Activated CD4-positive, alpha-beta memory T cell treated with anti-CD3 and anti-CD28 coated beads for 36 hours (primary cell): ENCODE measurements around the gene CLEC2A. TPM values are rescaled to one million over a fixed set of nuclear protein-coding genes. Genes with fewer than 3 reads are reported as not detected.

Source experiments
- CTCF ChIA-PET: fragments of 350-600 bp; sonication (Branson Sonifier 250); formaldehyde crosslinking; loops from one replicate; lab custom pipeline; 2021; ENCODE audit warnings: antibody characterized with exemption, inconsistent platforms; lab: Charles Lee
- POLR2A ChIA-PET: fragments of 350-600 bp; sonication (Branson Sonifier 250); formaldehyde crosslinking; loops from one replicate; lab custom pipeline; 2021; ENCODE audit warnings: antibody characterized with exemption; lab: Charles Lee
- DNase-seq: peaks from one replicate; pipeline ENCODE4 v3.0.0-alpha.2; 2020
- H3K27ac Mint-ChIP-seq: one replicate; pipeline ENCODE4 v1.8.0; 2021; ENCODE audit warnings: mixed read lengths
- H3K27me3 Mint-ChIP-seq: one replicate; pipeline ENCODE4 v1.8.0; 2021; ENCODE audit warnings: mixed read lengths
- H3K36me3 Mint-ChIP-seq: one replicate; pipeline ENCODE4 v1.8.0; 2021; ENCODE audit warnings: mixed read lengths
- H3K4me1 Mint-ChIP-seq: one replicate; pipeline ENCODE4 v1.8.0; 2021; ENCODE audit warnings: low read depth, mixed read lengths
- H3K4me3 Mint-ChIP-seq: one replicate; pipeline ENCODE4 v1.8.0; 2021; ENCODE audit warnings: mild to moderate bottlenecking, mixed read lengths
- H3K9me3 Mint-ChIP-seq: one replicate; pipeline ENCODE4 v1.8.0; 2021; ENCODE audit warnings: mixed read lengths
- intact Hi-C: fragments of 100-400 bp; cut with micrococcal nuclease; formaldehyde crosslinking; loops from one replicate; pipeline ENCODE4 v1.15.1; 2023
- total RNA-seq, 2 experiments: library from RNA; stranded (reverse); gene quantifications; one replicate each; pipeline ENCODE4 v1.2.3, GENCODE V29; 2021

Gene CLEC2A
- total RNA-seq, 2 experiments from 2014 or later = not detected

- Mint-ChIP-seq H3K9me3 (no peaks in the 10 kb centered on the region), H3K27ac (no peak overlapping the region), H3K4me3 (no peak overlapping the region), H3K4me1 (peaks cover 16% of the 10 kb centered on the region), H3K27me3 (no peaks in the 10 kb centered on the region), H3K36me3 (no peaks in the 10 kb centered on the region)
- CTCF ChIA-PET = interaction anchor here (1.0 to 3.7 kb wide), 5 partner anchors 56 to 122 kb away, joined by 3 to 23 read pairs (median 8); no protein-coding TSS in a partner anchor
- DNase-seq = no peak
- intact Hi-C loops = no loop called here
- POLR2A ChIA-PET = no interaction called here
Measured at GRCh38 chr12:9872742-9873141, 59.4 kb downstream of the CLEC2A start.

- Mint-ChIP-seq H3K27ac (no peak overlapping the region), H3K36me3 (no peaks in the 10 kb centered on the region), H3K4me1 (peaks cover 16% of the 10 kb centered on the region), H3K4me3 (no peak overlapping the region), H3K9me3 (no peaks in the 10 kb centered on the region), H3K27me3 (no peaks in the 10 kb centered on the region)
- intact Hi-C loops = no loop called here
- CTCF ChIA-PET = interaction anchor here (1.0 to 3.7 kb wide), 5 partner anchors 55 to 122 kb away, joined by 3 to 23 read pairs (median 8); no protein-coding TSS in a partner anchor
- DNase-seq = no peak
- POLR2A ChIA-PET = no interaction called here
Measured at GRCh38 chr12:9872162-9872561, 60.0 kb downstream of the CLEC2A start.

GRCh38 chr12:9870286-9870866, 61.8 kb downstream of the CLEC2A start:
- CTCF ChIA-PET = interaction anchor here (1.4 to 3.7 kb wide), 5 partner anchors 54 to 120 kb away, joined by 4 to 23 read pairs (median 8); no protein-coding TSS in a partner anchor
- Mint-ChIP-seq H3K4me3 (peak overlapping the region; percentile 82), H3K27ac (peak overlapping the region; percentile 93), H3K4me1 (peaks cover 16% of the 10 kb centered on the region), H3K9me3 (no peaks in the 10 kb centered on the region), H3K36me3 (peaks cover 2% of the 10 kb centered on the region), H3K27me3 (no peaks in the 10 kb centered on the region)
- intact Hi-C loops = no loop called here
- DNase-seq = no peak
- POLR2A ChIA-PET = no interaction called here

- Mint-ChIP-seq H3K9me3 (no peaks in the 10 kb centered on the region), H3K4me3 (peak within 1 kb of the TSS; percentile 82), H3K36me3 (peaks cover 2% of the 10 kb centered on the region), H3K4me1 (peaks cover 19% of the 10 kb centered on the region), H3K27ac (peak within 1 kb of the TSS; percentile 93), H3K27me3 (no peaks in the 10 kb centered on the region)
- peak; percentile 41 for DNase-seq
- CTCF ChIA-PET = interaction anchor here (1.0 to 3.7 kb wide), 7 partner anchors 55 to 127 kb away, joined by 3 to 23 read pairs (median 10); no protein-coding TSS in a partner anchor
- POLR2A ChIA-PET = interaction anchor here (0.7 to 6.3 kb wide), 6 partner anchors 12 to 222 kb away, joined by 4 to 214 read pairs (median 4); partner anchors contain the start of gene CD69
- intact Hi-C loops = loop anchor here (1.0 to 10.0 kb wide), 8 partner anchors 55 to 745 kb away; partner anchors contain the start of genes GABARAPL1 and MAGOHB
Measured at GRCh38 chr12:9869307-9870161, 62.6 kb downstream of the CLEC2A start, which contains the start of gene CLEC2B. CLEC2B (minus strand) TSS chr12:9869354.

- H3K27me3 Mint-ChIP-seq = no peaks in the 10 kb centered on the region
- ChIA-PET POLR2A (interaction anchor here (0.7 to 6.3 kb wide), 7 partner anchors 12 to 221 kb away, joined by 3 to 214 read pairs (median 4); partner anchors contain the start of gene CD69), CTCF (interaction anchor here (1.0 to 3.6 kb wide), 5 partner anchors 54 to 126 kb away, joined by 3 to 21 read pairs (median 10); no protein-coding TSS in a partner anchor)
Measured at GRCh38 chr12:9868951-9869306, 63.2 kb downstream of the CLEC2A start.

GRCh38 chr12:9868311-9868801, 63.8 kb downstream of the CLEC2A start:
- ChIA-PET CTCF (interaction anchor here (2.4 to 3.6 kb wide), 2 partner anchors 71 to 118 kb away, joined by 12 to 21 read pairs; no protein-coding TSS in a partner anchor), POLR2A (interaction anchor here (0.7 to 6.3 kb wide), 3 partner anchors 71 to 198 kb away, joined by 3 to 214 read pairs (median 9); partner anchors contain the start of gene CD69)
- Mint-ChIP-seq H3K4me3 (peak overlapping the region; percentile 82), H3K27me3 (no peaks in the 10 kb centered on the region), H3K36me3 (peaks cover 10% of the 10 kb centered on the region), H3K27ac (peak overlapping the region; percentile 93), H3K9me3 (peaks cover 5% of the 10 kb centered on the region), H3K4me1 (peaks cover 29% of the 10 kb centered on the region)
- no peak for DNase-seq
- intact Hi-C loops = loop anchor here (2.0 to 10.0 kb wide), 7 partner anchors 56 to 746 kb away; partner anchors contain the start of genes GABARAPL1 and MAGOHB

More at GRCh38 chr12:9868951-9869306, 63.2 kb downstream of the CLEC2A start:
- intact Hi-C loops = loop anchor here (1.0 to 10.0 kb wide), 8 partner anchors 56 to 746 kb away; partner anchors contain the start of genes GABARAPL1 and MAGOHB
- peaks cover 5% of the 10 kb centered on the region for H3K36me3 Mint-ChIP-seq
- no peak for DNase-seq
- H3K4me3 Mint-ChIP-seq = peak overlapping the region; percentile 82
- H3K4me1 Mint-ChIP-seq = peaks cover 24% of the 10 kb centered on the region
- no peaks in the 10 kb centered on the region for H3K9me3 Mint-ChIP-seq
- H3K27ac Mint-ChIP-seq = peak overlapping the region; percentile 93

GRCh38 chr12:9867531-9867930, 64.6 kb downstream of the CLEC2A start:
- Mint-ChIP-seq H3K27me3 (no peaks in the 10 kb centered on the region), H3K27ac (peak overlapping the region; percentile 81), H3K4me1 (peaks cover 38% of the 10 kb centered on the region), H3K9me3 (peaks cover 10% of the 10 kb centered on the region), H3K4me3 (peak overlapping the region; percentile 83), H3K36me3 (peaks cover 15% of the 10 kb centered on the region)
- no peak for DNase-seq
- intact Hi-C loops = loop anchor here (2.0 to 10.0 kb wide), 6 partner anchors 199 to 747 kb away; partner anchors contain the start of genes CLEC2D, GABARAPL1 and MAGOHB
- POLR2A ChIA-PET = interaction anchor here (1.4 to 6.3 kb wide), 6 partner anchors 73 to 219 kb away, joined by 3 to 214 read pairs (median 6); partner anchors contain the start of genes CD69 and CLEC2D
- CTCF ChIA-PET = interaction anchor here (0.5 to 3.6 kb wide), 6 partner anchors 29 to 124 kb away, joined by 4 to 21 read pairs (median 7); no protein-coding TSS in a partner anchor

GRCh38 chr12:9866860-9867269, 65.3 kb downstream of the CLEC2A start:
- ChIA-PET POLR2A (interaction anchor here (0.6 to 6.3 kb wide), 8 partner anchors 72 to 219 kb away, joined by 3 to 214 read pairs (median 6); partner anchors contain the start of genes CD69 and CLEC2D), CTCF (interaction anchor here (0.5 to 3.6 kb wide), 7 partner anchors 30 to 124 kb away, joined by 3 to 21 read pairs (median 7); no protein-coding TSS in a partner anchor)
- Mint-ChIP-seq H3K4me3 (peak overlapping the region; percentile 83), H3K27me3 (no peaks in the 10 kb centered on the region), H3K27ac (peak overlapping the region; percentile 95), H3K9me3 (peaks cover 10% of the 10 kb centered on the region), H3K4me1 (peaks cover 37% of the 10 kb centered on the region), H3K36me3 (peaks cover 16% of the 10 kb centered on the region)
- intact Hi-C loops = loop anchor here (2.0 to 10.0 kb wide), 6 partner anchors 198 to 748 kb away; partner anchors contain the start of genes CLEC2D, GABARAPL1 and MAGOHB
- DNase-seq = no peak

GRCh38 chr12:9864913-9865675, 67.1 kb downstream of the CLEC2A start:
- Mint-ChIP-seq H3K27ac (peak overlapping the region; percentile 95), H3K27me3 (no peaks in the 10 kb centered on the region), H3K9me3 (peaks cover 10% of the 10 kb centered on the region), H3K4me1 (peaks cover 38% of the 10 kb centered on the region), H3K36me3 (peaks cover 16% of the 10 kb centered on the region), H3K4me3 (peak overlapping the region; percentile 72)
- intact Hi-C loops = loop anchor here (1.0 to 10.0 kb wide), 8 partner anchors 50 to 750 kb away; partner anchors contain the start of genes GABARAPL1 and MAGOHB
- ChIA-PET POLR2A (interaction anchor here (6.3 kb wide), 1 partner anchor 108 kb away, joined by 214 read pairs; the partner anchor contains the start of gene CD69), CTCF (no interaction called here)
- DNase-seq = no peak
